Measurements from ENCODE around the gene DEK. TPM values are rescaled to one million over a fixed set of nuclear protein-coding genes. Genes with fewer than 3 reads are reported as not detected.

Gene DEK
- polyA plus RNA-seq, 1 donor (not counting 4 experiments of a cell fraction or from before 2014, with no cell fraction given): 45.0 TPM

- H3K9me1 ChIP-seq (ENCODE audit: control insufficient read depth, extremely low read depth, insufficient read depth, low read length): no peaks in the 10 kb centered on the region
- dilution Hi-C loops (cut with MboI; ENCODE audit: extremely low pct_ligation_motif_present, low sequenced_read_pairs): no loop called here
- H3K4me1 ChIP-seq (ENCODE audit: control insufficient read depth, extremely low read depth, insufficient read depth, low read length): no peaks in the 10 kb centered on the region
- H3K4me2 ChIP-seq (ENCODE audit: control insufficient read depth, extremely low read depth, insufficient read depth, low read depth, low read length): no peak overlapping the region
- no peaks in the 10 kb centered on the region for H3K36me3 ChIP-seq (ENCODE audit: control insufficient read depth in 2 of 2, extremely low read depth in 1 of 2, insufficient read depth in 2 of 2, low read length in 2 of 2)
- TF ChIP-seq, protein P1, sequence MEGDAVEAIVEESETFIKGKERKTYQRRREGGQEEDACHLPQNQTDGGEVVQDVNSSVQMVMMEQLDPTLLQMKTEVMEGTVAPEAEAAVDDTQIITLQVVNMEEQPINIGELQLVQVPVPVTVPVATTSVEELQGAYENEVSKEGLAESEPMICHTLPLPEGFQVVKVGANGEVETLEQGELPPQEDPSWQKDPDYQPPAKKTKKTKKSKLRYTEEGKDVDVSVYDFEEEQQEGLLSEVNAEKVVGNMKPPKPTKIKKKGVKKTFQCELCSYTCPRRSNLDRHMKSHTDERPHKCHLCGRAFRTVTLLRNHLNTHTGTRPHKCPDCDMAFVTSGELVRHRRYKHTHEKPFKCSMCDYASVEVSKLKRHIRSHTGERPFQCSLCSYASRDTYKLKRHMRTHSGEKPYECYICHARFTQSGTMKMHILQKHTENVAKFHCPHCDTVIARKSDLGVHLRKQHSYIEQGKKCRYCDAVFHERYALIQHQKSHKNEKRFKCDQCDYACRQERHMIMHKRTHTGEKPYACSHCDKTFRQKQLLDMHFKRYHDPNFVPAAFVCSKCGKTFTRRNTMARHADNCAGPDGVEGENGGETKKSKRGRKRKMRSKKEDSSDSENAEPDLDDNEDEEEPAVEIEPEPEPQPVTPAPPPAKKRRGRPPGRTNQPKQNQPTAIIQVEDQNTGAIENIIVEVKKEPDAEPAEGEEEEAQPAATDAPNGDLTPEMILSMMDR (optimal IDR thresholded peaks at IDR 0.05 in 1 of 3, IDR thresholded peaks at IDR 0.05 in 1 of 3, conservative IDR thresholded peaks at IDR 0.05 in 1 of 3; ENCODE audit: extremely low read depth in 1 of 3, insufficient read depth in 2 of 3, low read length in 3 of 3): no peak
- no peak for TF ChIP-seq EZH2 (IDR thresholded peaks at IDR 0.05; ENCODE audit: low read length)
- H4K20me1 ChIP-seq (ENCODE audit: control insufficient read depth, extremely low read depth, insufficient read depth, low read length): no peaks in the 10 kb centered on the region
- no peaks in the 10 kb centered on the region for H3K79me2 ChIP-seq (ENCODE audit: control insufficient read depth, insufficient read depth, low read length)
- DNase-seq (ENCODE audit: low read depth, low spot score): no peak
- no peak for FAIRE-seq
- H3K27me3 ChIP-seq (ENCODE audit: control insufficient read depth, extremely low read depth, insufficient read depth, low read length): no peaks in the 10 kb centered on the region
- no peak overlapping the region for H3K9ac ChIP-seq (ENCODE audit: control insufficient read depth, extremely low read depth, insufficient read depth, low read length)
- no peaks in the 10 kb centered on the region for H3K9me3 ChIP-seq (ENCODE audit: control insufficient read depth, low read depth, low read length)
- H3K27ac ChIP-seq (ENCODE audit: control insufficient read depth, insufficient read depth, low read length): no peak overlapping the region
- no peak overlapping the region for H3K4me3 ChIP-seq (ENCODE audit: control insufficient read depth in 2 of 3, extremely low read depth in 1 of 3, insufficient read depth in 2 of 3, low read depth in 1 of 3, low read length in 3 of 3)
- H2AFZ ChIP-seq (ENCODE audit: control insufficient read depth, low read length): no peak overlapping the region
Observed at GRCh38 chr6:18179770-18180356, 84.5 kb downstream of the DEK start.

DNA sequence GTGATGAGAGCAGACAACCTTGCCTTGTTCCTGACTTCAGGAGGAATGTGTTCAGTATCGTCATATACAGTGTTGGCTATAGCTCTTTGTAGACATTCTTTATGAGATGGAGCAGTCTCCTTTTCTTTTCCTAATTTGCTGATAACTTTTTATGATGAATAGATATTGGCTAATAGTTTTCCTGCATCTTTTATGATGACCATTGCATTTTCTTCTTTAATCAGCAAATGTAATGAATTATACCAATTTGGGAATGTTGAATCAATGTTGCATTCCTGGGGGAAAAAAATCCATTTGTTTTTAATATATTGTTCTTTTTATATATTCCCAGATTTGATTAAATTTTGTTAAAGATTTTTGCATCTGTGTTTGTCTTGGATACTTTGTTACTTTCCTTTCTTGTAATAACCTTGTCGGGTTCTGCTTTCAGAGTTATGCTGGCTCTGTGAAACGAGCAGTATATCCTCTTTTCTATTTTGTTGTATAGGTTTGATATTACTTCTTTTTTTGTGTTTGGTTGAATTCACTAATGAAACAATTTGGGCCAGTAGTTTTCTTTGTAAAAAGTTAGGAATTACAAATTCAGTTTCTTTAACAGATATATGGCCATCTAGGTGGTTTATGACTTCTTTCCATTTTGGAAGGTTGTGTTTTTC, 85.2 kb downstream of the DEK start:
- Histone ChIP-seq H3K27me3 (ENCODE audit: control insufficient read depth, extremely low read depth, insufficient read depth, low read length) (no peaks in the 10 kb centered on the region), H3K36me3 (ENCODE audit: control insufficient read depth in 2 of 2, extremely low read depth in 1 of 2, insufficient read depth in 2 of 2, low read length in 2 of 2) (no peaks in the 10 kb centered on the region), H3K9me3 (ENCODE audit: control insufficient read depth, low read depth, low read length) (no peaks in the 10 kb centered on the region), H3K4me1 (ENCODE audit: control insufficient read depth, extremely low read depth, insufficient read depth, low read length) (no peaks in the 10 kb centered on the region), H3K4me2 (ENCODE audit: control insufficient read depth, extremely low read depth, insufficient read depth, low read depth, low read length) (no peak overlapping the region), H3K9me1 (ENCODE audit: control insufficient read depth, extremely low read depth, insufficient read depth, low read length) (no peaks in the 10 kb centered on the region), H4K20me1 (ENCODE audit: control insufficient read depth, extremely low read depth, insufficient read depth, low read length) (no peaks in the 10 kb centered on the region), H3K9ac (ENCODE audit: control insufficient read depth, extremely low read depth, insufficient read depth, low read length) (no peak overlapping the region), H3K4me3 (ENCODE audit: control insufficient read depth in 2 of 3, extremely low read depth in 1 of 3, insufficient read depth in 2 of 3, low read depth in 1 of 3, low read length in 3 of 3) (no peak overlapping the region), H3K79me2 (ENCODE audit: control insufficient read depth, insufficient read depth, low read length) (no peaks in the 10 kb centered on the region), H3K27ac (ENCODE audit: control insufficient read depth, insufficient read depth, low read length) (no peak overlapping the region), H2AFZ (ENCODE audit: control insufficient read depth, low read length) (no peak overlapping the region)
- dilution Hi-C loops (cut with MboI; ENCODE audit: extremely low pct_ligation_motif_present, low sequenced_read_pairs): no loop called here
- TF ChIP-seq EZH2 (IDR thresholded peaks at IDR 0.05; ENCODE audit: low read length): no peak
- TF ChIP-seq, protein P1 (optimal IDR thresholded peaks at IDR 0.05 in 1 of 3, IDR thresholded peaks at IDR 0.05 in 1 of 3, conservative IDR thresholded peaks at IDR 0.05 in 1 of 3; ENCODE audit: extremely low read depth in 1 of 3, insufficient read depth in 2 of 3, low read length in 3 of 3): no peak
- no peak for FAIRE-seq
- DNase-seq (ENCODE audit: low read depth, low spot score): no peak

Data from keratinocyte (primary cell).